ENCODE data around the gene POLR3B.

GRCh38 chr12:106436164-106436563 lies 78.6 kb downstream of the POLR3B start:
- TF ChIP-seq EZH2 (IDR thresholded peaks at IDR 0.05; ENCODE audit: insufficient read depth, poor library complexity, severe bottlenecking): no peak
- TF ChIP-seq EZH2phosphoT487 (IDR thresholded peaks at IDR 0.05; ENCODE audit: insufficient read depth, low read depth): no peak
